Activated CD4-positive, alpha-beta T cell treated with anti-CD3 and anti-CD28 coated beads, Interleukin-2, Interleukin-6, amounts not matched to agents 100 ng/mL and 50 ng/mL, durations not matched to agents 16 hours and 8 hours (primary cell): ENCODE results near the gene A3GALT2.
A peak's percentile ranks its signal among the peaks of the same experiment; 100 is the strongest.

Source experiments
- DNase-seq: peaks from one replicate; pipeline ENCODE4 v3.0.0-alpha.2; 2020

The A3GALT2 gene

GRCh38 chr1:33349778-33350610 is 29.1 kb upstream of the A3GALT2 start:
- peak; percentile 85 for DNase-seq

GRCh38 chr1:33349081-33349759 is 28.3 kb upstream of the A3GALT2 start:
- peak; percentile 63 for DNase-seq

- DNase-seq = peak; percentile 32
These were observed 27.8 kb upstream of the A3GALT2 start for GRCh38 chr1:33348676-33349080.

GRCh38 chr1:33348194-33348593 is 27.3 kb upstream of the A3GALT2 start:
- DNase-seq = no peak

- DNase-seq = no peak
These were observed 26.7 kb upstream of the A3GALT2 start for GRCh38 chr1:33347650-33347992.

GRCh38 chr1:33346927-33347649 is 26.2 kb upstream of the A3GALT2 start:
- DNase-seq = peak; percentile 36

GRCh38 chr1:33346533-33346926 is 25.6 kb upstream of the A3GALT2 start:
- DNase-seq = no peak

- DNase-seq = no peak
These were observed 24.1 kb upstream of the A3GALT2 start for GRCh38 chr1:33344896-33345560.

- DNase-seq = no peak
These were observed 22.6 kb upstream of the A3GALT2 start for GRCh38 chr1:33343539-33343938.

GRCh38 chr1:33342041-33342723 is 21.3 kb upstream of the A3GALT2 start:
- DNase-seq = no peak

- DNase-seq = no peak
These were observed 20.3 kb upstream of the A3GALT2 start for GRCh38 chr1:33341190-33341589.

GRCh38 chr1:33339413-33339812 is 18.5 kb upstream of the A3GALT2 start:
- no peak for DNase-seq

GRCh38 chr1:33338440-33339211 is 17.7 kb upstream of the A3GALT2 start:
- no peak for DNase-seq

GRCh38 chr1:33338048-33338439 is 17.1 kb upstream of the A3GALT2 start:
- no peak for DNase-seq

GRCh38 chr1:33337441-33337840 is 16.5 kb upstream of the A3GALT2 start:
- no peak for DNase-seq

GRCh38 chr1:33336580-33336979 is 15.7 kb upstream of the A3GALT2 start:
- DNase-seq = no peak

- no peak for DNase-seq
These were observed 14.1 kb upstream of the A3GALT2 start for GRCh38 chr1:33335020-33335419.

GRCh38 chr1:33334081-33334552 is 13.2 kb upstream of the A3GALT2 start:
- no peak for DNase-seq

- DNase-seq = no peak
These were observed 12.0 kb upstream of the A3GALT2 start for GRCh38 chr1:33332881-33333280.

GRCh38 chr1:33332357-33332789 is 11.5 kb upstream of the A3GALT2 start:
- no peak for DNase-seq
